Naive thymus-derived CD8-positive, alpha-beta T cell (primary cell): Measurements from ENCODE around the gene OR51Q1. TPM values are rescaled to one million over a fixed set of nuclear protein-coding genes. Genes with fewer than 3 reads are reported as not detected.

ENCODE experiments used
- ATAC-seq, 2 donors: fragments of 150-1000 bp; cut with Tn5 transposase in 1 of 2; sonication (Bioruptor Pico), chemical (Tn5 transposase) in 1 of 2; 1 replicate in 1 of 2; 2 replicates in 1 of 2; pipeline ENCODE4 v1.10.0; 2021; ENCODE audit warnings: mild to moderate bottlenecking in 2 of 2, moderate library complexity in 2 of 2
- POLR2A ChIA-PET: fragments of 350-600 bp; sonication (Branson Sonifier 250); formaldehyde crosslinking; loops from one replicate; lab custom pipeline; 2021; ENCODE audit warnings: antibody characterized with exemption; lab: Charles Lee
- DNase-seq, 10 donors: peaks; one replicate each; pipeline versions ENCODE4 v3.0.0 to v3.0.0-alpha.2; 2020 to 2022
- H3K27ac Mint-ChIP-seq, 10 donors: one replicate each; pipeline ENCODE4 v1.8.0; 2020 to 2022; ENCODE audit warnings: mild to moderate bottlenecking in 10 of 10, mixed read lengths in 10 of 10, moderate library complexity in 4 of 10, inconsistent platforms in 1 of 10
- H3K27me3 Mint-ChIP-seq, 5 donors: one replicate each; pipeline ENCODE4 v1.8.0; 2021 to 2022; ENCODE audit warnings: mixed read lengths in 5 of 5
- H3K36me3 Mint-ChIP-seq, 3 donors: one replicate each; pipeline ENCODE4 v1.8.0; 2020 to 2022; ENCODE audit warnings: mixed read lengths in 3 of 3, mild to moderate bottlenecking in 2 of 3, inconsistent platforms in 1 of 3
- H3K4me1 Mint-ChIP-seq, 4 donors: one replicate each; pipeline ENCODE4 v1.8.0; 2021 to 2022; ENCODE audit warnings: mixed read lengths in 4 of 4
- H3K4me3 Mint-ChIP-seq, 10 donors: one replicate each; pipeline ENCODE4 v1.8.0; 2020 to 2022; ENCODE audit warnings: mild to moderate bottlenecking in 10 of 10, mixed read lengths in 10 of 10, moderate library complexity in 6 of 10, inconsistent platforms in 1 of 10
- H3K9me3 Mint-ChIP-seq, 9 donors: one replicate each; pipeline ENCODE4 v1.8.0; 2020 to 2022; ENCODE audit warnings: mixed read lengths in 9 of 9, mild to moderate bottlenecking in 3 of 9, inconsistent platforms in 1 of 9, moderate library complexity in 1 of 9
- polyA plus RNA-seq, 3 donors: library from polyadenylated mRNA; unstranded; fragments of 300-500 nt; fragmentation: Illumina TruSeq; gene quantifications; one replicate each; pipeline ENCODE4 v1.2.3, GENCODE V29; 2021
- total RNA-seq, 8 experiments: library from RNA in 2 of 8; stranded (reverse) in 2 of 8; gene quantifications; one replicate each; pipeline ENCODE4 v1.2.3 and lab custom pipeline; 2021 to 2026

The OR51Q1 gene, protein sequence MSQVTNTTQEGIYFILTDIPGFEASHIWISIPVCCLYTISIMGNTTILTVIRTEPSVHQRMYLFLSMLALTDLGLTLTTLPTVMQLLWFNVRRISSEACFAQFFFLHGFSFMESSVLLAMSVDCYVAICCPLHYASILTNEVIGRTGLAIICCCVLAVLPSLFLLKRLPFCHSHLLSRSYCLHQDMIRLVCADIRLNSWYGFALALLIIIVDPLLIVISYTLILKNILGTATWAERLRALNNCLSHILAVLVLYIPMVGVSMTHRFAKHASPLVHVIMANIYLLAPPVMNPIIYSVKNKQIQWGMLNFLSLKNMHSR
- total RNA-seq (not detected), polyA plus RNA-seq (not detected), total RNA-seq (lab: John Stamatoyannopoulos, UW) (0 reads per million in 6 experiments)

DNA sequence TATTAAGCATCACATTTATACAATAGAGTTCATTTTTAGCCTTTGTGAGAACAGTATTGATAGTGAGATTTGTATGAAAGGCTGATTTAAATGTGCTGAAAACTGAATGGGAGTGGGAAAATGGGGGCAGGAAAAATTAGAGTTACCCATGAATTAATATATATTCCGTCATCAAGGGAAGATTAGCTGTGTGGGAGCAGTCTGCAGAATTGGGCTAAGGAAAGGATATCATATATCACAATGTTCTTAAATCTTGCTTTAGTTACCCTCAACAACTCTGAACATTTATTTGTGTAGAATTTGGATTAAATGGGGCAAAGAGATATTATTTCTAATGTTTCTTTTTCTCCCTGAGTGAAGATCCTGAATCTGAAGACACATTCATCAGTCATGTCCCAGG, at the start of gene OR51Q1:
Gene OR51Q1, plus strand, starts transcription at position 301 of the 400 bp plus-strand sequence. Its CDS starts 90 bp downstream, at position 391.
- ATAC-seq = no peak
- peaks cover 0 to 4% (median 0%) of the 10 kb centered on the region in 9 donors for H3K9me3 Mint-ChIP-seq
- peaks cover 0 to 1% (median 0%) of the 10 kb centered on the region in 4 donors for H3K4me1 Mint-ChIP-seq
- POLR2A ChIA-PET = no interaction called here
- H3K27ac Mint-ChIP-seq = no peak within 1 kb of the TSS
- no peak for DNase-seq
- no peaks in the 10 kb centered on the region for H3K36me3 Mint-ChIP-seq
- no peak within 1 kb of the TSS for H3K4me3 Mint-ChIP-seq
- peaks cover 3 to 20% (median 10%) of the 10 kb centered on the region in 5 donors for H3K27me3 Mint-ChIP-seq

DNA sequence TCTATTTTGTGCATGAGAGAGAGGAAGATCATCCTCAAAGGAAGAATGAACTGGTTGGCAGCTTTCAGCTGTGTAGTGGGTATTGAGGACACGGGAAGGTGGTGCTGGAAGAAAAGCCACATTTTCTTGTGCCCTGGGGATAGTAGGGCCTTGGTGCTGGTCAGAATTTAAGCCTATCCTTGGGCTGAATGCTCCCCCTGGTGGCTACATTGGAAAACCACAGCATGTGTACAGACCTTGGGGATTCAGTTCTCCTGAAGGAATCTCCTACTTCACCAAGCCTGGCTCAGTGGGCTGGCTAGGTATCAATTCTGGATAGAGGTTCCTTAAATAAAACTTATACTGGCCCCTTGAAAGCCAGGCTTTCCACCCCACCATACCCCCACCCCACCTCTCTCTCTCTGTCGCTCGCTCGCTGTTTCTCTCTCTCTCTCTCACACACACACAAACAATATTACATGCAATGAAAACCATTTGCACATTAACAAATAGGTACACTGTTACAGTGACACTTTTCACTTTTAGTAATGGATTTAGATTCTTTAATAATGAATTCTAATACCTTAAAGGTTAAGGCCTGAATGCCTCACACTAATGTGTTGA, 41.1 kb upstream of the OR51Q1 start:
- H3K27me3 Mint-ChIP-seq = peaks cover 0 to 11% (median 0%) of the 10 kb centered on the region in 5 donors
- POLR2A ChIA-PET = no interaction called here
- DNase-seq = peak in 2 of 10 donors; percentile 6

DNA sequence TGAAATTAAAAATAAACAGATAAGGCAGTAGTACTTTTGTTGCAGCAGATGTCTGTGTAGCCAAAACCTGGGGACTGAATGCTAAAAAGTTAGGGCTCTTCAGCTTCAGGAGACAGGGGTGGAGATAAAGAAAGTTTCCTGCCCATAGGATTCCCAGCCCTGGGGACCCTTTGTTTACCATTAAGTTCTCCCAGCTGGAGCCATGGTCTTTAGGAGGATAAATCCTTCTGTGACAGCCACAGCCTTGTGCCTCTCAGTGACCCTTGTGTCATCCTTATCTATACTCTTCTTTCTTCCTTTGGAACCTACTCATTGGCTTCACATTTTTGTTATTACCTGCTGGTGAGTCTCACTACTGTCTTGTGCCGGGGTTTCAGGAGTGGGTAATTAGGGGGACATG, 38.3 kb upstream of the OR51Q1 start, which contains the start of gene OR51M1:
Gene OR51M1, plus strand, starts transcription at position 237 of the 400 bp plus-strand sequence. CDS start 5,587 bp downstream, outside the sequence.
- no peak within 1 kb of the TSS for H3K4me3 Mint-ChIP-seq
- H3K9me3 Mint-ChIP-seq = no peaks in the 10 kb centered on the region
- POLR2A ChIA-PET = no interaction called here
- no peak for DNase-seq
- H3K27ac Mint-ChIP-seq = no peak within 1 kb of the TSS
- no peaks in the 10 kb centered on the region for H3K36me3 Mint-ChIP-seq
- H3K4me1 Mint-ChIP-seq = no peaks in the 10 kb centered on the region
- no peak for ATAC-seq
- H3K27me3 Mint-ChIP-seq = peaks cover 0 to 11% (median 0%) of the 10 kb centered on the region in 5 donors

More for the DNA sequence above, 41.1 kb upstream of the OR51Q1 start:
- H3K36me3 Mint-ChIP-seq = no peaks in the 10 kb centered on the region
- no peak overlapping the region for H3K4me3 Mint-ChIP-seq
- peaks cover 0 to 2% (median 0%) of the 10 kb centered on the region in 9 donors for H3K9me3 Mint-ChIP-seq
- no peaks in the 10 kb centered on the region for H3K4me1 Mint-ChIP-seq
- no peak for ATAC-seq
- no peak overlapping the region for H3K27ac Mint-ChIP-seq

DNA sequence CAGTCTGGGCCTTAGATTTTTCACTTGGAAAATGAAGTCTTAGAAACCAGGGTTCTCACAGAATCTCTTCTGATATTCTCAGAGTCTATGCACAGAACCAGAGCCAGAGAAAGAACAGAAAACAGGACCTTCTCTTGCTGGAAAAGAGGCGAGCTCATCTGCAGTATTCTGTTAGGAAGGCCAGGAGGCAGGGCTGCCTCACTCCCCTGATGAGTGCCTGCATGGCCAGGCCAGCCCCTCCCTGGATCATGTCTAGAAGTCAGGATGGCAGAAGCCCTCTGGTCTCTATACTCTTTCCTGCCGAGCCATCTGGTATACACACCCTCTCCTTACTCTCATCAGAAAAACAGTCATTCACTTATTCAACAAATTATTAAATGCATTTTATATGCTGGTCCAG, 37.6 kb upstream of the OR51Q1 start:
- Mint-ChIP-seq H3K27ac (no peak overlapping the region), H3K36me3 (no peaks in the 10 kb centered on the region), H3K27me3 (peaks cover 0 to 11% (median 0%) of the 10 kb centered on the region in 5 donors), H3K4me1 (no peaks in the 10 kb centered on the region), H3K9me3 (no peaks in the 10 kb centered on the region), H3K4me3 (no peak overlapping the region)
- ATAC-seq = no peak
- DNase-seq = no peak
- POLR2A ChIA-PET = no interaction called here

DNA sequence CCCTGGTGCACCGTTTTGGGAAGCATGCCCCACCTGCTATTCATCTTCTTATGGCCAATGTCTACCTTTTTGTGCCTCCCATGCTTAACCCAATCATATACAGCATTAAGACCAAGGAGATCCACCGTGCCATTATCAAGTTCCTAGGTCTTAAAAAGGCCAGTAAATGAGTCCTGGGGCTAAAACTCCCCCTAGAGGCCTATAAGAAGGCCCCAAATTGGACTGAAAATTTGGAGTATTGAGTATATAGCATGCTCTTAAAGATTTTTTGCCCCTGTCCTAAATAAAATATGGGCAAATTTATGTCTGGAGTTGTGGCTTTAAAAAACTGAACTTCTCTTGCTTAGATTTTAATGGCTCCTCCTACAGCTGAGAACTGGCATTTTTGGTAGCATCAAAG, 31.7 kb upstream of the OR51Q1 start:
- H3K27ac Mint-ChIP-seq = no peak overlapping the region
- no peaks in the 10 kb centered on the region for H3K36me3 Mint-ChIP-seq
- H3K27me3 Mint-ChIP-seq = peaks cover 0 to 10% (median 2%) of the 10 kb centered on the region in 5 donors
- H3K9me3 Mint-ChIP-seq = no peaks in the 10 kb centered on the region
- ATAC-seq (no peak), DNase-seq (no peak)
- no peak overlapping the region for H3K4me3 Mint-ChIP-seq
- H3K4me1 Mint-ChIP-seq = no peaks in the 10 kb centered on the region
- POLR2A ChIA-PET = no interaction called here

DNA sequence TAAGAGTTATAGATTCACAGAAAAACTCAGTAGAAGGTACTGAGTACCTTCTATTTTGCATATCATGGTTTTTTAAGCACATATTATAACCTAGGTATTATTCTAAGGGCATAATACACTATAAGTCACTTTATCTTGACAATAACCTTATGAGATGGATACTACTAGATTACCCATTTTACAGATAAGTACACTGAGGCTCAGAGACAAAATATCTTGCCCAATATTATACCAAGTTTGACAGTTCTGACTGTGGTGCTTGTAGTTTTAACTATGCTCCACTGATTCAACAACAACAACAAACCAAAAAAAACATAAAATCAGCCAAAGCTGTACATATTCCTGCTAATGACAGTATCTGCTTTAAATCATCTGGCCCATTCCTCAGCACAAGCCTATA, 27.8 kb upstream of the OR51Q1 start:
- DNase-seq (no peak), ATAC-seq (no peak)
- no peak overlapping the region for H3K4me3 Mint-ChIP-seq
- peaks cover 0 to 10% (median 2%) of the 10 kb centered on the region in 5 donors for H3K27me3 Mint-ChIP-seq
- peaks cover 0 to 5% (median 0%) of the 10 kb centered on the region in 9 donors for H3K9me3 Mint-ChIP-seq
- POLR2A ChIA-PET = no interaction called here
- no peaks in the 10 kb centered on the region for H3K4me1 Mint-ChIP-seq
- H3K36me3 Mint-ChIP-seq = no peaks in the 10 kb centered on the region
- no peak overlapping the region for H3K27ac Mint-ChIP-seq

DNA sequence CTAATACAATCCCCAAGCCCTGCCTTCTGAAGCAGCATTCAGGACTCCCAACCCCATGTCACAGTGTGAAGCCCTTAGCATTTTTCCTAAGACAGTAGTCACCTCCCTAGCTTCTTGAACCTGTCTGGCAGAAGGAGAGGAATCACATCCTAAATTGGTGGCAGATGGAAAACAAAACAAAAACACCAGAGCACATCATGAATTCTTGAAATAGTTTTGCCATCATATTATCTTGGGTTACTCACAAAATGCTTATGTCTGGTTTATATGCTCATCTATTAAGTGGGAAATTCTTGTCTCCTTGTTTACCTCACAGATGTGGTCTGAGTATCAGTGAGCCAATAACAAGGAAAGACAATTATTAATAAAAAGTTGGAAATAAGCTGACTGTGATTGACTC, 23.0 kb upstream of the OR51Q1 start:
- Mint-ChIP-seq H3K27me3 (peaks cover 0 to 14% (median 8%) of the 10 kb centered on the region in 5 donors), H3K4me1 (no peaks in the 10 kb centered on the region), H3K27ac (no peak overlapping the region), H3K9me3 (peaks cover 0 to 6% (median 2%) of the 10 kb centered on the region in 9 donors), H3K36me3 (no peaks in the 10 kb centered on the region), H3K4me3 (no peak overlapping the region)
- DNase-seq (no peak), ATAC-seq (no peak)
- POLR2A ChIA-PET = no interaction called here

DNA sequence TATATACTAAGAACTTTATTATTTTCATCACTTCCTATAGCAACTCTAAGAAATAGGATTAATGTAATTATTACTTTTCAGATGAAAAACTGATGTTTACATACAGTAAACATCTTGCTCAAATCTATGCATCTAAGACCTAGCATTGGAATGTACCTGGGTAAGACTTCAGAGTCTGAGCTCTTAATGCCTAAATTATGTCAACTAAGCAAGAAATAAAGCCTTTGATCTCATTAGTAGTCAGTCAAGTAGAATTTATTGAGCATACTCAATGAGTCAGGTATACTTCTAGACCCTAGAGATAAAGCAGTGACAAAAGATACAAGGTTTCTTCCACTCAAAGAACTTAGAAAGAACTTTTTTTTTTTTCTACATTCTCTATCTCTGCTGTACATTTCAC, 16.7 kb upstream of the OR51Q1 start:
- Mint-ChIP-seq H3K27me3 (peaks cover 16 to 35% (median 20%) of the 10 kb centered on the region in 5 donors), H3K27ac (no peak overlapping the region), H3K36me3 (no peaks in the 10 kb centered on the region), H3K9me3 (peaks cover 0 to 9% (median 0%) of the 10 kb centered on the region in 9 donors), H3K4me3 (no peak overlapping the region), H3K4me1 (no peaks in the 10 kb centered on the region)
- no peak for ATAC-seq
- POLR2A ChIA-PET = no interaction called here
- DNase-seq = no peak

DNA sequence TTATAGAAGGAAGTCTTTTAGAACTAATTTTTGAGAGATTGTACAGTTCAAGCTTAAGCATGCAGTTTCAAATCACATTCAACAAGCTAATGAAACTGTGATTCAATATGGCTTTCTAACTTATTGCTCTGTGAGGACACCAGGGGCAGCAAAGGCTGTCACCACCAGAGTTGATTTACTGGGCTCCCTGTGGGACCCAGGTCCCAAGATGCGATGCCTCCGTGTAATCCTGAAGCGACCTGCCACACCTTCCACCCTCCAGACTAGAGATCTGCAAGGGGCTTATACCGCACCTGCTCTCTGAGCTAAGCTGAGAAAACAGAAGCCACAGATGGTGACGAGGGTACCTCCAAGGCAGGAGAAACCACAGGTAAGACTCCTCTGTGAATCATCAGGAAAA, 918 bp upstream of the OR51Q1 start:
- Mint-ChIP-seq H3K9me3 (peaks cover 0 to 4% (median 0%) of the 10 kb centered on the region in 9 donors), H3K36me3 (no peaks in the 10 kb centered on the region), H3K27me3 (peaks cover 3 to 20% (median 10%) of the 10 kb centered on the region in 5 donors), H3K4me3 (no peak overlapping the region), H3K27ac (no peak overlapping the region), H3K4me1 (peaks cover 0 to 1% (median 0%) of the 10 kb centered on the region in 4 donors)
- ATAC-seq = no peak
- no peak for DNase-seq
- POLR2A ChIA-PET = no interaction called here

DNA sequence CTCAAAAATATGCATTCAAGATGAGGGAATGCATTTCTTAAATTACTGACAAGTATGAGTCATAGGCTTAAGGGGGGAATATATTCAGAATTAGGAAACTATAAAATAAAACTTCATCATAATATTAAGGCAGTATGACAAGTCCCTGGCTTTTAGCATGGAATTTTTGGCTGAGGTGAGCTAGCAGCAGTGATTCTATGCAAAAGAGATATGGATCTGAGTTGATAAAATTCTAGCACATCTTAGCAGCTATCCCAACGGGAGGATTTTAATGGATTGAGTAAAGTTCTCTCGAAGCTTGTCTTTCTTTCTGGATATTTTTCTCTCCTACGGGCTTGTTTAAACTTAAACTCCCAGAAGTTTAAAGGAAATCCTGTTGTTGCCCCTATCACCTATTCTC, 1.2 kb downstream of the OR51Q1 start:
- POLR2A ChIA-PET = no interaction called here
- Mint-ChIP-seq H3K27ac (no peak overlapping the region), H3K9me3 (peaks cover 0 to 3% (median 0%) of the 10 kb centered on the region in 9 donors), H3K36me3 (no peaks in the 10 kb centered on the region), H3K27me3 (peaks cover 7 to 23% (median 14%) of the 10 kb centered on the region in 5 donors), H3K4me3 (no peak overlapping the region), H3K4me1 (peaks cover 0 to 1% (median 0%) of the 10 kb centered on the region in 4 donors)
- ATAC-seq (no peak), DNase-seq (no peak)

DNA sequence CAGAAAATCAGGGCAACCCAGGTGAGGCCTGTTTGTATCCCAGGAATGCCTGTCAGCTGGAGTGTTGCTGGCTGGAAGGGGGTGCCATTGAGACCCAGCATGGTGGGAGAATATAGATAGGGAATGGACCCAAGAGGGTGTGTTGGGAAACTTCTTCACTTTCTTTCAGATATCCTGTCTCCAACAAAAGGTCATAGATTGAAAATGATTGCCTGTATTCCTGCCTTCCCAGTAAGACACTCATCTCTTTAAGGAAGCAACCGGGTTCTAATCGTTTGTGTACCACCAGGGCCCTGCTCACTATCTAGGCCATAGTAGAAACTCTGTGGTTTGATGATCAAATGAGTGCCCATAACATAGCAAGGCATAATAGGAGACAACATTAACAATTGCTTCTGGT, 19.5 kb downstream of the OR51Q1 start, which contains the start of gene OR51I1:
Gene OR51I1, minus strand, starts transcription at position 101 of the 400 bp plus-strand sequence. Its CDS starts 0 bp downstream, at position 101.
- no peak within 1 kb of the TSS for H3K4me3 Mint-ChIP-seq
- ATAC-seq (no peak), DNase-seq (no peak)
- no peaks in the 10 kb centered on the region for H3K4me1 Mint-ChIP-seq
- H3K9me3 Mint-ChIP-seq = peaks cover 0 to 5% (median 0%) of the 10 kb centered on the region in 9 donors
- H3K36me3 Mint-ChIP-seq = no peaks in the 10 kb centered on the region
- no peak within 1 kb of the TSS for H3K27ac Mint-ChIP-seq
- peaks cover 6 to 34% (median 16%) of the 10 kb centered on the region in 5 donors for H3K27me3 Mint-ChIP-seq
- POLR2A ChIA-PET = no interaction called here

DNA sequence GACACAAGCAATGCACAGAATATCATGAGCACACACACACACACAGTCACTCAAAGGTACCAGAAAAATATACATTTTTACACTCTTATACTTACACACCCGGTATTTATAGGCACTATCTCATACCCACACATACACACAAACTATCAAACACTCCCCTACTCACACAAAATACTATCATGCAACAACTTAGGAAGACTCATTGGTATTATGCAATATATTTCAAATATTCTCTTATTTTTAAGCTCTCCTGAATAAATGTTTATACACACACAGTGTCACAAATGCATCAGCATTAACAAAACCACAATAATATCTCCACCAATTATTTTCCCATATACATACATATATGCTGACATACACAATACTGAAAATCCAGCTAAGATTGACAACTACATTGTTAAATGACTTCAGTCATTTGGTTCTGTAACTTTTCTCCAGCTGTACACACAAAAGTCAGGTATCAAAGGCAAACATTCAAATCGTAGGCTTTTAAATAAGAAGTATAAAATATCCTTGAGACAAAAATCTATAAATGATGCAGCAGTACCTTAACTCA, 22.0 kb downstream of the OR51Q1 start:
- Mint-ChIP-seq H3K4me3 (no peak overlapping the region), H3K27me3 (peaks cover 7 to 30% (median 16%) of the 10 kb centered on the region in 5 donors), H3K27ac (no peak overlapping the region), H3K36me3 (no peaks in the 10 kb centered on the region), H3K4me1 (no peaks in the 10 kb centered on the region), H3K9me3 (peaks cover 0 to 5% (median 0%) of the 10 kb centered on the region in 9 donors)
- POLR2A ChIA-PET = no interaction called here
- DNase-seq (no peak), ATAC-seq (no peak)

DNA sequence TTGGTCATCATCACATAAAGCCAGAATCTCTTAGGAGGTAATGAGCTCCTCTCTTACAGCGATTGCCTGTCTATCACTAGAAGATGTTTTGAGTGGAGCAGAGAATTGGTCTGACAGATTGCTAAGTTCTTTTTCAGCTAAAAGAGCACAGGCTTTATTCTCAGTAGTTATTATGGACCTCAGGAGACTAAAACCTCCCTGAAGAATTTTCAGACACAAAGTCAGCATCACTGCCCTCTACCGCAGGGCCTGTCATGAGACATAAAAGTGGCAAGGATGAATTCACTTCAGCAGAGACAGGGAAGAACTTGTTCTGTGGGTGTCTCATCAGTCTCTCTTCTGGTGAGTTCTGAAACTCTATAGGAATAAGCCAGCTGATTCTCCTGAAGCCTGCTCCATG, 27.1 kb downstream of the OR51Q1 start, which contains the start of gene OR51I2:
Gene OR51I2, plus strand, starts transcription at position 301 of the 400 bp plus-strand sequence. CDS start 4,166 bp downstream, outside the sequence.
- H3K9me3 Mint-ChIP-seq = no peaks in the 10 kb centered on the region
- no peaks in the 10 kb centered on the region for H3K36me3 Mint-ChIP-seq
- H3K4me3 Mint-ChIP-seq = no peak within 1 kb of the TSS
- no peaks in the 10 kb centered on the region for H3K4me1 Mint-ChIP-seq
- no peak within 1 kb of the TSS for H3K27ac Mint-ChIP-seq
- H3K27me3 Mint-ChIP-seq = peaks cover 2 to 32% (median 3%) of the 10 kb centered on the region in 5 donors
- ATAC-seq (no peak), DNase-seq (no peak)
- POLR2A ChIA-PET = no interaction called here
